Endodermal cell (in vitro differentiated cells): ENCODE data around the gene TMOD1. TPM values are rescaled to one million over a fixed set of nuclear protein-coding genes. Genes with fewer than 3 reads are reported as not detected.

Experiments
- DNase-seq: peaks from one replicate; pipeline ENCODE4 v3.0.0-alpha.2; 2017
- H3K27ac ChIP-seq: 2 replicates; pipeline ENCODE4 v1.5.1; 2013; ENCODE audit warnings: mild to moderate bottlenecking, low read depth, low read length, moderate library complexity
- H3K27me3 ChIP-seq: 2 replicates; pipeline ENCODE4 v1.6.1; 2013; ENCODE audit warnings: mild to moderate bottlenecking, low read length, moderate library complexity; ENCODE audit not compliant: insufficient read depth, control insufficient read depth, poor library complexity, severe bottlenecking
- H3K36me3 ChIP-seq: 2 replicates; pipeline ENCODE4 v1.7.0; 2013; ENCODE audit warnings: mild to moderate bottlenecking, low read length, moderate library complexity; ENCODE audit not compliant: control insufficient read depth, insufficient read depth
- H3K4me1 ChIP-seq: one replicate; pipeline ENCODE4 v1.7.0; 2013; ENCODE audit warnings: low read length; ENCODE audit not compliant: control insufficient read depth, insufficient read depth
- H3K4me3 ChIP-seq: 2 replicates; pipeline ENCODE4 v1.5.1; 2013; ENCODE audit warnings: mild to moderate bottlenecking, low read length, moderate library complexity
- H3K9ac ChIP-seq: 2 replicates; pipeline ENCODE4 v1.6.1; 2013; ENCODE audit warnings: mild to moderate bottlenecking, low read length, moderate library complexity; ENCODE audit not compliant: poor library complexity, severe bottlenecking; ENCODE audit errors: extremely low read depth
- H3K9me3 ChIP-seq: 2 replicates; pipeline ENCODE4 v1.6.1; 2013; ENCODE audit warnings: mild to moderate bottlenecking, low read length, moderate library complexity; ENCODE audit not compliant: control insufficient read depth
- H3K27ac Mint-ChIP-seq: 2 replicates; pipeline ENCODE4 v1.8.0; 2020; ENCODE audit warnings: mixed read lengths
- H3K27me3 Mint-ChIP-seq: 2 replicates; pipeline ENCODE4 v1.8.0; 2021; ENCODE audit warnings: mild to moderate bottlenecking, mixed read lengths; ENCODE audit not compliant: insufficient read depth
- H3K36me3 Mint-ChIP-seq: 2 replicates; pipeline ENCODE4 v1.8.0; 2020; ENCODE audit warnings: low read depth, mixed read lengths
- H3K4me1 Mint-ChIP-seq: 2 replicates; pipeline ENCODE4 v1.8.0; 2020; ENCODE audit warnings: mixed read lengths
- H3K4me3 Mint-ChIP-seq: 2 replicates; pipeline ENCODE4 v1.8.0; 2020; ENCODE audit warnings: mild to moderate bottlenecking, moderate library complexity, mixed read lengths
- H3K9me3 Mint-ChIP-seq: 2 replicates; pipeline ENCODE4 v1.8.0; 2020; ENCODE audit warnings: mild to moderate bottlenecking, mixed read lengths
- CTCF ChIP-seq: fragments of 200-600 bp; sonication (generic); conservative IDR thresholded peaks from 2 replicates; pipeline ENCODE4 v1.5.0; 2021; ENCODE audit warnings: antibody characterized with exemption, mild to moderate bottlenecking
- WGBS, 2 experiments: methylation state at CpG; one replicate each; pipeline versions ENCODE4 v1.1.5 to v1.1.7; 2013; ENCODE audit warnings: missing lambda C conversion rate in 2 of 2, mixed read lengths in 1 of 2; ENCODE audit not compliant: insufficient coverage in 1 of 2, insufficient read length in 1 of 2; 5-methylcytosine and 5-hydroxymethylcytosine counted together
- total RNA-seq, 2 donors: library from RNA; stranded (reverse); fragmentation: NEBNext Ultra II Directional in 1 of 2; extraction: Animal tissue kit (Norgen Biotek cat#: 25700) in 1 of 2; gene quantifications; 2 replicates in 1 of 2; 3 replicates in 1 of 2; pipeline ENCODE4 v1.2.1, GENCODE V29; 2021

Gene TMOD1
- total RNA-seq, 2 donors from 2014 or later: 3.6 to 7.1 TPM

- no peaks in the 10 kb centered on the region for H3K9me3 ChIP-seq
- Mint-ChIP-seq H3K27me3 (no peaks in the 10 kb centered on the region), H3K4me1 (peaks cover under 1% of the 10 kb centered on the region)
These were observed 26.4 kb upstream of the TMOD1 start for GRCh38 chr9:97475059-97475458.

GRCh38 chr9:97478301-97478981, 23.0 kb upstream of the TMOD1 start:
- no peak overlapping the region for H3K27ac Mint-ChIP-seq
- no peak for DNase-seq
- no peaks in the 10 kb centered on the region for H3K9me3 ChIP-seq
- H3K9ac ChIP-seq: no peak overlapping the region
- H3K27me3 ChIP-seq: no peaks in the 10 kb centered on the region
- peaks cover 45% of the 10 kb centered on the region for H3K36me3 Mint-ChIP-seq
- no peak overlapping the region for H3K4me3 Mint-ChIP-seq
- H3K27me3 Mint-ChIP-seq: no peaks in the 10 kb centered on the region
- H3K27ac ChIP-seq: no peak overlapping the region
- no peaks in the 10 kb centered on the region for H3K4me1 ChIP-seq
- H3K4me3 ChIP-seq: no peak overlapping the region
- 82 to 95% methylated on average over 2 of the region's 3 CpGs for WGBS, 2 experiments
- H3K4me1 Mint-ChIP-seq: no peaks in the 10 kb centered on the region
- H3K9me3 Mint-ChIP-seq: no peaks in the 10 kb centered on the region
- no peak for TF ChIP-seq CTCF
- peaks cover 81% of the 10 kb centered on the region for H3K36me3 ChIP-seq

More at GRCh38 chr9:97475059-97475458, 26.4 kb upstream of the TMOD1 start:
- Mint-ChIP-seq H3K27ac (no peak overlapping the region), H3K4me3 (no peak overlapping the region), H3K36me3 (peaks cover 49% of the 10 kb centered on the region), H3K9me3 (no peaks in the 10 kb centered on the region)
- H3K9ac ChIP-seq: no peak overlapping the region
- no peak for TF ChIP-seq CTCF
- H3K27ac ChIP-seq: no peak overlapping the region
- no peaks in the 10 kb centered on the region for H3K27me3 ChIP-seq
- H3K4me1 ChIP-seq: no peaks in the 10 kb centered on the region
- no peak overlapping the region for H3K4me3 ChIP-seq
- peaks cover 69% of the 10 kb centered on the region for H3K36me3 ChIP-seq
- 86 to 90% methylated on average over 1 to 2 of the region's 2 CpGs for WGBS, 2 experiments
- DNase-seq: no peak

GRCh38 chr9:97479496-97480159, 21.8 kb upstream of the TMOD1 start:
- Histone ChIP-seq H3K4me1 (no peaks in the 10 kb centered on the region), H3K9me3 (no peaks in the 10 kb centered on the region), H3K27ac (no peak overlapping the region), H3K36me3 (peaks cover 75% of the 10 kb centered on the region), H3K9ac (no peak overlapping the region), H3K27me3 (no peaks in the 10 kb centered on the region), H3K4me3 (no peak overlapping the region)
- DNase-seq: no peak
- 80 to 87% methylated on average over 2 to 5 of the region's 5 CpGs for WGBS, 2 experiments
- H3K9me3 Mint-ChIP-seq: no peaks in the 10 kb centered on the region
- H3K36me3 Mint-ChIP-seq: peaks cover 33% of the 10 kb centered on the region
- H3K4me3 Mint-ChIP-seq: no peak overlapping the region
- no peak overlapping the region for H3K27ac Mint-ChIP-seq
- H3K4me1 Mint-ChIP-seq: no peaks in the 10 kb centered on the region
- H3K27me3 Mint-ChIP-seq: no peaks in the 10 kb centered on the region
- no peak for TF ChIP-seq CTCF
